Activated gamma-delta T cell (primary cell): ENCODE data around the gene AKAP13.

Experiments
- DNase-seq: peaks from one replicate; lab custom pipeline; 2025; lab: John Stamatoyannopoulos, UW

The AKAP13 gene

DNA sequence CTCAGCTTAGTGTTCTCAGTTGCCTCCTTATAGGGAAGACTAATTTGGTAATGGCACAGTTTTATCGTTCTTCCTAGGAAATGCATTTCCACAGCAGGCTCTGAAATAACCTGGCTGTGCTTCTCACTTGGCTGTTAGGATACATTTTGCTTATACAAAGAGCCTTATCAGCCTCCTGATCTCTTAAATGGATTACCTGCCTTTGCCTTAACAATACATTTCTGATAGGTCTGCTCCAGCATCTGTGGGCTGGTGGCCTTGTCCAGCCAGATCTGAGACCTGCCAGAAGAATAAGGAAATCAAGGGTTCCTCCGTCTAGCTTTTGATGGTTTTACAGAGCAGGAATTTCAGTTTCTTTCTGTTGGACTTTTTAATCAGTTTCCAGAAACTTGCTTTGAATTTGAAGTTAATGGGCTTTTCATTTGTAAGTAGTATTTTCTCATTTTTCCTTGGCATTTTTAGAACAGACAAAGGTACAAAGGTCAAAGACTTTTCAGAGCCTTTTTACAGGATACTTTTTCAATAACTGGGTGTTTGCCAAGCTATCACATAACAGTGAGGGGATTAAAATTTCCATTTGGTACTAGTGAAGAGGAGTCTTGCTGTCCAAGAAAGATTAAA, 116.3 kb downstream of the AKAP13 start:
- no peak for DNase-seq

DNA sequence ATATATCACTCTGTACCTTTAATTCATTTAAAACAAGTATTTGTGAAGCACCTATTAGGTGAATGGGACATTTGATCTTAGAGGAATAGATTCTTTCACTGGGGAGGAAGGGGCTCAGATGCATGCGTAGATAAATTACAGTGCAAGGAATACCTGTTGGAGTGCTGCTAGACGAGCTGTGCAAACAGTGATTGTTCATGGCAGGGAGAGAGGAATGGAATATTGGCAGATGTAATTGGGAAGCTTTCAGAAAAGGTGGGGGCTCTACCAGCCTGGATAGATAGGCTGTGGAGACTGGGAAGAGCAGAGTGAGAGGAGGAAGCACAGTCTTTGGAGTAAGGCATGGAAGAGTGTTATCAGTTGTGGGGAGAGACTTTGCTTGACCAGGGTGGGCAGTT, 116.8 kb downstream of the AKAP13 start:
- DNase-seq = no peak

DNA sequence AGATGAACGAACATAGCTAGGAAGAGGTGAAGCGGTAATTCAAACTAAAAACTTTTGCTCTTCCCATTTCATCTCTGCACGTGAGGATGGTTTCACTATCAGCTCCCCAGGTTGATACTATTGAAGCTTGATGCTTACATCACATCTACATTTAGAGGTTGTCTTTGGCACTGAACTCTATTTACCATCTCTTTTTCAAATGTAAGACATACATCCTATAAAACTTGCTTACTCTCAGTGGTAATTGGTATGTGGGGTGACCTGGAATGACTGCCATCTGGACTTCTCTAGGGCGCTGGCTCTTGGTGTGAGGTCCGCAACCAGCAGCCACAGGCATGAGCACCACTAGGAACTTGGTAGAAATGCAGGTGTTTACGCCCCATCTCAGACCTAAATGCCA, 118.1 kb downstream of the AKAP13 start:
- no peak for DNase-seq

DNA sequence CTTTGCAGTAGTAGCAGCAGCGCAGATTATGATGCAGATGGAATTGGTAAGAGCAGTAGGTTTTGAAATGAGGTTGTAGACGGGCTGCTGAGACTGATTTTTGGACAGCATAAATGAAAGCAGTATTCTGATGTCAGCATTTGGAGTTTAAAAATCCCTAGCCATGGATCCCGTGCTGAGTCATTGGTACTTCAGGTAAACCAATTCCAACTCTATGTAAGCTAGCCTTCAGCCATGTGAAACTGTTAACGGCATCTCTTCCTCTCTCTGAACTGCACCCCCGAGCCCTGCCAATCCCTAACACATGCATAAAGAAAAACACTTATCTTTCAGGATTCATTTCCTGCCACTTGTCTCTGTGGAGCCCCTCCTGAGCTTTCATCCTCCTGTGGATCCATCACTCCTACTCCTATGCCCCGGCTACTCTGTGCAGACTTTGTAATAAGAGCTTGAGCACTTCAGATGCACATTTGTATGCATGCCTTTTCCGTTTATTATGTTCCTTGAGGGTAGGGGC, 119.0 kb downstream of the AKAP13 start:
- DNase-seq = no peak

DNA sequence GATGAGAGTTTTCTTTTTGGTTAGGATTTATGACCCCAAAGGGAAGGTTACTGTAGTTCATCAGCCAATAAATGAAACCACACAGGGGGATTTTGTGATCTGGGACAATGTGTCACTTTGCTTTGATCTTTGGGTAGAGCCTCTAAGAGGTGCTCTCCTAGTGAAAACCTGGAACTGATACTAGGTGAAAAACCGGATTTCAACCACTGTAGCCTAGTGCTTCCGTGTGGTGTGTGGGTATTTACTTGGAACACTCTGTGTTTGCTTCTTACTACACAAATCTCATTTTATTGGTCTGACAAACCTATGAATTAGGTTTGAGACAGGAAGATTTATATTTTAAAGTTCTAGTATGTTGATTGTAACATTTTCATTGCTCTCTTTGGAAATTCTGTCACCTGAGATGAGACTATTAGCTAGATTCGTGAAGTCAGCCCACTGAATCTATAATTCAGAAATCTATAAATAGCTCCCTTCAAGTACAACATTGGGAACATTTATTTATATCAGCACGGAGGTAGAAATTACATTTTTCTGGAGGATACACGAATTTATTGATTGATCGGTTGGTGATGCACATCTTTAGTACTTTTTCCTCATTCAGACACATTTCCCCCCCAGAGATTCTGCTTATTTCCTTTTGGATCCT, 119.8 kb downstream of the AKAP13 start:
- no peak for DNase-seq

DNA sequence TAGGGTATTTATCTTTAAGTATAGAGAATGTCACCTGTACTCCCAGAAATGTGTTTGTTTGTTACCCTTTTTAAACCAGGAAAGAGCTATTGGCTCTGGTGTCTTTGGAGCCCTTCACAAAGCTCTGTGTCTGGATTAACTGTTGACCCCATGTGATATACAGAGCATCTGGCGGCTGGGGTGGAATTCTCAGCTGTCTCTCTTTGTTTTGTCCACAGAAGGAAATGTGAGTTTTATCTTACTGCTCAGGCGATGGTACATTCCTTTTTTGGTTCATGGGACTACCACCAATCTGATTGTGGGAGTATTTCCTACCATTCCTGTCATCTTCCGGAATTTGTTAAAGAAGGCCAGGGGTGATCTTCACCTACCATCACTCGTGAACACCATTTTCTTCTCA, 120.3 kb downstream of the AKAP13 start:
- no peak for DNase-seq

DNA sequence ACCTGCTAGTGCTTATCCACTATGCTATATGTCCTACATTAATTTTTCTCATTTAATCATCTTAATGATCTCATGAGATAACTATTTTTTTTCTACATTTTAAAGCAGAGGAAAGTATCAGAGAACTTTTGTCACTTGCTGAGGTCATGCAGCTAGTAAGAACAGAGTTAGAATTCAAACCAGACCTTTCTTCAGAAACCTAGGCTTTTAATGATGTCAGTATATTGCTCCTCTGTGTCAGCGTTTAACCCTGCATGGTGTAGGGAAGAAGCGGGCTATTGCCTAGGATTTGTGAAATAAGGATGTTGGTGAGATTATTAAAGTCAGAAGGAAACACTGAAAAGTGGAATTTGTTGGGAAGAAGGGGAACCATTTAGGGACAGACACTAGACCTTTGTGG, 121.2 kb downstream of the AKAP13 start:
- no peak for DNase-seq

DNA sequence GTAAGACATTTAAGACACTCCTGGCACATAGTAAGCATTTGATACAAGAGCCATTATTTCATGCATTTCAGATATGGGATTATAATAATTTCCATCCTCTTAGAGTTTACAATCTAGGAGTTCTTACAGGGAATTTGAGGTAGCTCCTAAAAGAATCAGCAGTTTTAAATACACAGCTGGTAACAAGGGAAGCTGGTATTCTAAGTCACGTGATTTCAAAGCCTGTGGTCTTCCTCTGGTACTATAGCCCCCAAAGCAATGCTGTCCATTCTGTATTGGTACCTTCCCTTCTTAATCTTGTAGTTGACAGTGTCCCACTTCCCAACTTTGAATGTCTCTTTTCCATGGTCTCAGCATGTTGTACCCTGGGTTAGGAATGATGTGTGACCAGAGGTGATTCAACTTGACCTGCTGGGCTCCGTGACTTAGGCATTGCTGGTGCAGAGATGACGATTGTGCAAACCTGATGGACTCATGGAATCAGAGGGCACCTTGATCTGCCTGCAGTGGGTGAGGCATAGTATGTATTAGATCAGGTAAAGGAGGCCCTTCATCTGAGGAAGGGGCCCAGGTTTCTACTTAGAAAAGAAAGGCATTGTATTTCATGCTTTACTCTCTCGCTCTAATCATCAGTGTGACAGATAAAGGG, 122.9 kb downstream of the AKAP13 start:
- DNase-seq = no peak

DNA sequence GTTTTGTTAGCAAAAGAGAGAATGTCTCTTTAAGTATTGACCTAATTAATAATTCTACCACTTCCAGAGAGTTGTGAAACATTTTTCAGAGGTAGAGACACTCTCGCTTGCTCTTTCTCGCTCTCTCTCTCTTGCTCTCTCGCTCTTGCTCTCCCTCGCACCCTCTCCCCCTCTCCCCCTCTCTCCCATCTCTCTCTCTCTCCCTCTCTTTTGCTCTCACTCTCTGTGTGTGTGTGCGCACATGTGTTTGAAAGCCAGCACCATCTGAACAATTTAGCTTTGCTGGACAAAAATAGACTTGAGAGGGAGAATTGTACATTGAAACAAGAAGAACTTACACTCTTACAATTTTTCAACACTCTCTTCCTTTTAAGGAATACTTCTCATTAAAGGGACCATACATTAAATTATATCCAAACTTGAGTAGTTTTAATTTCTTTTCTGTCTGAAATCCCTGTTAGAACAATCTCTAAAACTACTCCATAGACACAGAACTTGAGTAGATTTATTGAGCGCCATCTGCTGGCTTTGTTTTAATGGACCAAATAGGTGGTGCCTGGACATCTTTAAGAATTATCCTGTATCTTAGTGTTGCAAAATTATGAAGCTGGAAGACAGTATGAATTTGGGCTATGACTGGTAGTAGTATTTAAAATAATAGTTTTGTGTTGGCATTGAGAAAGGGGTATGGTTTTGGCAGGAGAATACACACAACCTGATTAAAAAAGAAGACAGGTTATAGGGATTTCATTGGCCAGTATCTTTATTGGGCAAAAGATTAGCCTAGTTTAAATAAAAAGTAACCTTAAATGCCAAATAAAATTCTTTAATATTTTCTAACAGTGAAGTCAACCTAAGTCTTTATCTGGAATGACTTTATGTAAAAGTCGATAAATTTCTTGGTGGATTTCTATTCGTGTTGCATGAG, 124.6 kb downstream of the AKAP13 start:
- no peak for DNase-seq

DNA sequence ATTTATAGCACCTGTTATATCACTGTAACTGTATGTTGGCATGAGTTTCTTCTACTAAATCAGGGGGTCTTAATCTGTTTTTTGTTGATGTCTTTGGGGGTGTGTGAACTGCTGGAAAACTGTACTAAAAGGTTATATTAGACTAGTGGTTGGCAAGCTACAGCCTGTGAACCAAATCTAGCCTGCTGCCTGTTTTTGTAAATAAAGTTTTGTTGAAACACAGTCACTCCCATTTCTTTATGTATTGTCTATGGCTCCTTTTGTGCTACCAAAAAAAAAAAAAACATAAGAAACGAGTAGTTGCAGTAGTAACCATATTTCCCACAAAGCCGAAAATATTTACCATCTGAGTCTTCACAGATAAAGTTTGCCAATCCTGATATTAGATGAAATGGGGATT, 126.7 kb downstream of the AKAP13 start:
- no peak for DNase-seq

DNA sequence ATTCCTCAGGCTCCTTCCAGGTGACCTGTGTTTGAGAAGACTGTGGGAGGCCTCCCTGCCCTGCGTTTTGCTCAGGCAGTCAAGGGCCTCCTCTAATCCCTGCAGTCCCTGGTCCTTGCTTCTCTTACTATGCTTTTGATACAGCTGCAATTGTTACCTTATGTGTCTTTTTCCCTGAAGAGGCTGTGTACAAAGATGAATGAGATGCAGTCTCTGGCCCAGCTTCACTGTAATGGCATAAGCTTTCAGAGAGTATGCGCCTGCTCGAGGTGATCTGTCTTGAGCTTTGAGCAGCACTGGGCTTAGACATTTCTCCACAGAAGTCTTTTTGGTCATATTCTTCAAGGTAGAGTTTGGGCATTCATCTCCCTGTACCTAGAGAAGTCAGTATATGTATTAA, 129.6 kb downstream of the AKAP13 start:
- no peak for DNase-seq

DNA sequence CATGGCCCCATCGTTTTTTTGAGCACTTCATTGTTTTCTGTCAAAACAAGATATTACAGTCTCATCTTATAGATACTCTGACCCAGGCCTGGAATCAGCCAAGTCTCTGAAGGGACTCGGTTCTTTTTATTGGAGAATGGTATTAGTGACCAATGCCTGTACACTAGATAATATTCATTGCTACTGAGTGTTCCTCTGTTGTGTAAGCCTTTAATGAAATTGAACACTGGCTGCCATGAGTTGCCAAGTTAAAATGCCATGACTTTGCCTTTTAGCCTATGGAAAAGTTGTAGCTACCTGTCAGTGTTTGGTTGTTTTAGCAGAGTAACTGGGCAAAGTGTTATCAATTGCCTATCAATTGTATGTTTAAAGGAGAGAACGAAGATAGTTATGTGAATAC, 134.0 kb downstream of the AKAP13 start:
- DNase-seq = no peak

DNA sequence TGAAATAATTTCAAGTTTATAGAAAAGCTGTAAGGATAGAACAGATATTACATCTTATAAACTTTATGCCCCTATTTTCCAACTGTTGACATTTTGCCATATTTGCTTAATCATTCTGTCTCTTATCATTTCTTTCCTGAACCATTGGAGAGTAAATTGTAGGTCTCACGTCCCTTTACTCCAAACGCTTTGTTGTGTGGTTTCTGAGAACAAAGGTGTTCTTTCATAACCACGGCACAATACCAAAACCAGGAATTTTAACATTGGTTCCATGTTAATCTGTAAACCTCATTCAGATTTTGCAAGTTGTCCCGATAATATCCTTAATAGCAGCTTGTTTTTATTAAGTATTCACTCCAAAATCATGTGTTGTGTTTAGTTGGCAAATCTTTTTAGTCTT, 134.8 kb downstream of the AKAP13 start:
- no peak for DNase-seq

DNA sequence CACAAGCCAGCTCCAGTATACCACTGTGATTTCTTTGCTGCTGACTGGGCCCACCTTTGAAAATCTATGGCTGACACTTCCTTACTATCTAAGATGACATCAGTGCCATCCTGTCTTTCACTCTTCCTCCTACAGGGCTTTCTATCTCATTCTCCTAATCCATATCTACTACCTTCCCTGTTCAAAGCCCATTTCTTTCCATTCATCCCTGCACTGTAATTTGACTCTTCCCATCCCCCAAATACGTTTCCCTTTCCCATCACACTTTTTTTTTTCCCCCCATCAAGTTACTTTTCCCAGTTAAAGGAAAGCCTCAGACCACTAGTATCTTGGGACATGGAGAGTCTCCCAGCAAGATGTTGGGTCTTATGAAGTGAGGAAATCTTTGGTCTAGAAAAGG, 136.7 kb downstream of the AKAP13 start:
- no peak for DNase-seq

DNA sequence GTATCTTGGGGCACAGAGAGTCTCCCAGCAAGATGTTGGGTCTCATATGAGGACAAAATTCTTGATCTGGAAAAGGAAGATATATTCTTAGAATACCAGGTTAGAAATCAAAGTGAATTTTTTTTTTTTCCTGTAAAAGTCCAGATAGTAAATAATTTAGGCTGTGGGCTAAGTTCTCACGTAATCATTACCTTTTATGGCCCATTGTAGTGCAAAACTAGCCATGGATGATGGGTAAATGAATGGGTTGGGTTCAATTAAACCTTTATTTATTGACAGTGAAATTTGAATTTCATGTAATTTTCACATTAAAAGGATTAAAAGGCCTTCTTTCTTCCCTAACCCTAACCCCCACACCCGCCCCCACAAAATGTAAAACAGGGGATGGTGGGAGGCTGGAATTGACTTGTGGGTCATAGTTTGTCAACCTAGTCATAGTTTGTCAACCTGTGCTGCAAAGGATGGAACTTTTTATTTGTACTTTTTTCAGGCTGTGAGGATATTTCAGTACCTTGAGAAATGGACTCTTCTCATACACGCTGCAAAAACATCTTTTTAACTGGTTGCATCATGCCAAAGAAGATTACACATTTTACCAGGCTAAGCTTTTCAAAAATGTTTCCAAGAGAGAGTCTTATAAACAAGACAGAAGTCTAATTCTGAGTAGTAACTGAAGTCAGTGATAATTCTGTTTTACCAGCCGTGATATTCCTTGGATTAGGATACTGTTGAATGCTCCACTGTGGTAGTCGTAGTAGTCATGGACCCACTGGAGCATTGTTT, 138.8 kb downstream of the AKAP13 start:
- DNase-seq = no peak

DNA sequence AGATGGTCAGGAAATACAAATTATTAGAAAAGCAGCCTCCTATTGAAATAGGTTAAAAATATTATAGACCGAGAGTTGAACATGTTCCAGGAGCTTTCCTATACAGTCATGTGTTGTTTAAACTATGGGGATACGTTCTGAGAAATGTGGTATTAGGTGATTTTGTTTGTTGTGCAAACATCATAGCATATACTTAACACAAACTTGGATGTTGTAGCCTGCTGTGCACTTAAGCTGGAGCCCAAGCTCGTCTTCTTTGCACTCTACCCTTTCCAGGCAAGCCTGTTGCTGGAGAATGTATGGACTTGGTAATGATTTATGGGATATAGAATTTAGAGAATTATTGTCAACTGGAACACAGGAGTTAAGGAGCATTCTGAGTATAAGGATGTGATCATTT, 140.2 kb downstream of the AKAP13 start:
- no peak for DNase-seq

DNA sequence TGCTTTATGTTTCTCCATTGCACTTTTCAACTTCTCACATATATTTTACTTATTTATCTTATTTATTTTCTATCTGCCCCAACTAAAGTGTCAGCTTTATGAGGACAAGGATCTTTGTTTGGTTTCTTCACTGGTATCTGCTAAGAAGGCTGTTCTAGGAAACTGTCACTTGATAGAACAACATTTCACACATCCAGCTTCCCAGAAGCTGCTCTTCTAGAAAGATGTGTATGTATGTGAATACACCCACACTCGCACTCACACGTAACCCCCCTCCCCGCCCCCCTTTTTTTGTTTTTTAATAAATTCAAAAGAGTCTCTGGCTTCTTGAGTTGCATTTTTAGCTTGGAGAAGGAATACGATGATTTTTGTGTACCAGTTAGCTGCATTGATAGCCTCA, 143.1 kb downstream of the AKAP13 start:
- DNase-seq = no peak

DNA sequence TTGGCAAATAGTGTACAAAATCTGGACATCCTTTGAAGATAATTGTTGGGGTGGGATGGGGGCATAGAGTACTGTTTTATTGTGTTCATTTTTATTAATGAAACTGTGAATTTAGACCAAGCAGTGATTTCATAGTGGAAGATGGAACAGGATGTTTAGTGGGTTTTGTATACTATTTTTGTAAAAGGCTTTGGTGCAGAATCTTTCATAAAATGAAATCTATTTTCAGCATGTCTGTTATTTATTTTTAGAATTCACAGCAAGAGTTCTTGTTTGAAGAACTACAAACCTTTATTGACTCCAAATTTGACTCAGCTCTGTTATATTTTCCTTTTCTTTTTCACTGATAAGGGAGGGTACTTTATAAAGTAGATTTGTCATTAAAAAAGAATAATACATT, 145.4 kb downstream of the AKAP13 start:
- no peak for DNase-seq

DNA sequence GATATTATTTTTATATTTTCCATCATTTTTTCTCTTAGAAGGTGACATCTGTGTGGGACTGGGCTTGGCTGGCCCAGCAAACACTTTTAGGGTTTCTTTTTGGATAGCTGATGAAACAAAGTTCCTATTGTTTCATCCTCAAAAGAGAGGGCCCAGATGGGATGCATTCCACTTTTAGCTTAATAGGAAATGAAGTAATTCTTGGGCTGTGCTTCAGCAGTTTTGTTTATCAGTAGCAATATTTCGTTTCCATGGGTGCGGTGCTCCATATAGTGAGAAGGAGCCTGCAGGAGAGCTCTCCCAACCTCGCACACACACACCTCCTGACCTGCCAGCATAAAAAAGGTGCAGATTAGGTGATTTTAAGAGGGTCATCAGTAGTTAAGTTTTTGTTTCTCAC, 147.5 kb downstream of the AKAP13 start:
- DNase-seq = no peak

DNA sequence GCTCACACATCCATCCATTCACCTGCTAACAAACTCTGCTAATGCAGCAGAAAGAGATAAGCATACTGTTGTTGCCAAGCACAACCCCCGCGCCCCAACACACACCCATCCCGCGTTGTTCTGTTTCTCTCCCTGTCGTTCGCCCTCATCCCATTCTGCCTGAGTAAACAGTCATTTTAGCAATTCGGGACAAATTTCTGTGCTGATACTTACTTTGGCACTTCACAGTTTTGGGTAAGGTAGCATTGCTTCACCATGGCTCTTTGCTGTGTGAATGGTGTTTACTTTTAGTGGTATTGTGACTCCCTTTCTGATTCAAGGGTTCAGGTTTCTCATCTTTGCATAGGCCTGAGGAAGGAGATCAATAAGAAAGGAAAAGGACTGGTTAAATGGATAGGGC, 149.7 kb downstream of the AKAP13 start:
- DNase-seq = no peak

DNA sequence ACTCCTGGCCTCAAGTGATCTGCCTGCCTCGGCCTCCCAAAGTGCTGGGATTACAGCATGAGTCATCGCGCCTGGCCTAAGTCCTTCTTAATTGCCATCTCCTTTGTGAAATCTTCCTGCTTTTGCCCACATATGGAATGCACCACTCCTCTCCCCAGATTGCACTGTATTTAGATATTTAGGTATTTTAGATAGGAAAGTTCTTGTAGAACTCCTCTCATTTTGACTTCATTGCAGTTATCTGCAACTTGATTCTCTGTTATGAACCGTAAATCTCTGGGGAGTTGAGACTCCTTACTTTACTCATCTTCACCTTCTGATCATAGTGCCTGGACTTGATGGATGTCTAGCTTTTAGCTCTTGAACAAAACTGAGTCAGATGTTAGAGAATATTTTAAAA, 150.7 kb downstream of the AKAP13 start:
- DNase-seq = no peak

DNA sequence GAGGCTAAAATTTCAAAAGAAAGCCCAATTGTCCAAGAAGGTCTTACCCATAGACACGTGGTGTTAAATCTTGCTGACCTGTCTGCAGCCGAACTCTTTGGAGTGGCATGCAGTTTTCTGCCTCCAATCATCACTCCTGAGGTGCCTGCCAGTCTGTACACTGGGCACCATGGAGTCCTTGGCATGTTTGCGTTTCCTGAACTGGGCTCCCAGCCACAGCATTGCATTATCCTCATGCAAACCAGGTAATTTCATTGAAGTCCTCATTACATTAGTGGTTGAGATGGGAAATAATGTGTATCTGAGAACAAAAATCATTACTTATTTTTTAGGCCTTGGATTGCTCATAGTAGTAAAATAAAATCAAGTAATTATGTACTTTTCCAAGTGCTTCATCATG, 152.3 kb downstream of the AKAP13 start:
- no peak for DNase-seq
